Measurements from ENCODE around the gene PNMA1.

The PNMA1 gene

DNA sequence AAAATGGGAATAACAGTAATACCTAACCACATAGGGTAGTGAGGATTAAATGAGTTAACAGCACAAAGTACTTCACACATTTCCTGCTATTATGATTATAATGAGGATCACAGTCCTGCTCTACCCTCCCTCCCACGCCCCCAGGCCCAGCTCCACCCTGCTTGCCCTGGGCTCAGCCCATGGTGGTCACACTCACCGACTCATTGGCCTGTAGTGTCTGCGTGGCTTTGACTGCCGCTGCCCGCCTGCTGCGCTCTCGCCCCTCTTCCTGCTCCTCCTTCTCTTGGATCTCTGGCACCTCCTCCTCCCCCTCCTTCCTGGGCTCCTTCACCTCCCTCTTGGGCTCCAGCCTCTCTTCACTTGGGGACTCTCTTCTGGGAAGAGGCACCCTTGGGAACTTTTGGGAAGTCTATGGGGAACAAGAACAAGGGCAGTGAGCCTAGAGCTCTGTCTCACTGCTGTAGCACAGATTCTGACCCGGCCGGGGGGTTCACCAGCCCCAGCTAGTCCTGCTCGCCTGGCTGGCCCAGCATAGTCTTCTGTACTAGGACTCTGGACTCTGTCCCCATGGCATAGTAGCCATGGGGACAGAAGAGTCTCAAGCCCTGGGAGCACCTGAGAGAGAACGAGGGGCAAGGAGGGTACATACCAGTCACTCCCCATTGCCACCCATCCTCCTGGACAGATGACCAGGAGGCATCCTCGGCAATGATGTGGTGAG is 7.1 kb upstream of the PNMA1 start:
- no peak overlapping the region for H2BK120ac ChIP-seq (ENCODE audit: low read depth, low read length)
- no peak overlapping the region for H4K91ac ChIP-seq (ENCODE audit: low read length)
- peaks cover 47% of the 10 kb centered on the region for H3K4me1 ChIP-seq (ENCODE audit: control insufficient read depth, insufficient read depth, low read depth, low read length)
- H3K23ac ChIP-seq (ENCODE audit: low read length in 2 of 2) = no peak overlapping the region
- DNase-seq = no peak
- peak overlapping the region; percentile 68 for H4K8ac ChIP-seq (ENCODE audit: low read length)
- H2BK12ac ChIP-seq (ENCODE audit: low read length in 2 of 2) = no peak overlapping the region
- no peak overlapping the region for H2AK5ac ChIP-seq (ENCODE audit: low read length, severe bottlenecking)
- H3K9me3 ChIP-seq (ENCODE audit: control insufficient read depth, low read length) = no peaks in the 10 kb centered on the region
- no peak overlapping the region for H3K27ac ChIP-seq (ENCODE audit: low read length, poor library complexity, severe bottlenecking)
- 89% methylated on average over 12 of the region's 12 CpGs for WGBS
- H2AFZ ChIP-seq (ENCODE audit: low read depth, low read length) = no peak overlapping the region
- H3K79me1 ChIP-seq (replicated peaks; ENCODE audit: low read length, poor library complexity, severe bottlenecking) = peaks cover 31% of the 10 kb centered on the region
- H3K27me3 ChIP-seq (ENCODE audit: control insufficient read depth in 1 of 2, insufficient read depth in 1 of 2, low read length in 2 of 2) = no peaks in the 10 kb centered on the region
- H3K4me2 ChIP-seq (ENCODE audit: low read length, poor library complexity, severe bottlenecking) = no peak overlapping the region
- no peak overlapping the region for H3K4ac ChIP-seq (ENCODE audit: low read depth in 1 of 2, low read length in 2 of 2)
- H3K36me3 ChIP-seq (ENCODE audit: control insufficient read depth in 1 of 2, insufficient read depth in 2 of 2, low read depth in 1 of 2, low read length in 2 of 2) = peaks cover 65 to 73% of the 10 kb centered on the region in 2 experiments
- no peak overlapping the region for H3K4me3 ChIP-seq (ENCODE audit: insufficient read depth in 1 of 2, low read depth in 1 of 2, low read length in 2 of 2)
- no peak overlapping the region for H3K14ac ChIP-seq (ENCODE audit: low read length in 2 of 2)
- no peak overlapping the region for H2BK5ac ChIP-seq (ENCODE audit: low read depth, low read length, poor library complexity, severe bottlenecking)
- H3K18ac ChIP-seq (ENCODE audit: low read depth in 1 of 2, low read length in 2 of 2) = peak overlapping the region; percentile 46 to 61
- no peak overlapping the region for H3K9ac ChIP-seq (ENCODE audit: low read length)
- H2BK15ac ChIP-seq (ENCODE audit: low read depth, poor library complexity, severe bottlenecking) = no peak overlapping the region

DNA sequence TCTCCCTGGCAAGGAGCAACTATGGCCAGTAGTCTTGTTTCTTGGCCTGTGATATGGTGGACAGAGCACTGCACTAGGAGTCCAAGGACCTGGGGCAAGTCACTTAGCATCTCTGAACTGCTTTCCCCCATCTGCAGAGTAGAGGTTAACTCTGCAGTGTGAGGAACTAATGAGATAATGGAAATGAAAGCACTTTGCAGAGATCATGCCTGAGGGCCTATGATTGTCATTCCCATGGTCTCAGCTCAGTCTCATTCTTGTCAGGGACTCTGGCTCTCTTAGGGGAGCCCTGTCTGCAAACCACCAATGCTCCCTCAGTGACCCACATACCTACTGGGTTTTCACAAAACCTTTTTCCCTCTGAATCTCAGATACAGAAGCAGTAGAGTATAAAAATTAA is 6.5 kb upstream of the PNMA1 start:
- Histone ChIP-seq H3K9me3 (ENCODE audit: control insufficient read depth, low read length) (no peaks in the 10 kb centered on the region), H4K8ac (ENCODE audit: low read length) (no peak overlapping the region), H2BK120ac (ENCODE audit: low read depth, low read length) (no peak overlapping the region), H3K9ac (ENCODE audit: low read length) (no peak overlapping the region), H3K36me3 (ENCODE audit: control insufficient read depth in 1 of 2, insufficient read depth in 2 of 2, low read depth in 1 of 2, low read length in 2 of 2) (peaks cover 61 to 75% of the 10 kb centered on the region in 2 experiments), H3K18ac (ENCODE audit: low read depth in 1 of 2, low read length in 2 of 2) (no peak overlapping the region), H2BK5ac (ENCODE audit: low read depth, low read length, poor library complexity, severe bottlenecking) (no peak overlapping the region), H3K4me3 (ENCODE audit: insufficient read depth in 1 of 2, low read depth in 1 of 2, low read length in 2 of 2) (no peak overlapping the region), H3K4me1 (ENCODE audit: control insufficient read depth, insufficient read depth, low read depth, low read length) (peaks cover 41% of the 10 kb centered on the region), H4K91ac (ENCODE audit: low read length) (no peak overlapping the region), H3K79me1 (replicated peaks; ENCODE audit: low read length, poor library complexity, severe bottlenecking) (peaks cover 29% of the 10 kb centered on the region), H3K4ac (ENCODE audit: low read depth in 1 of 2, low read length in 2 of 2) (no peak overlapping the region), H3K27ac (ENCODE audit: low read length, poor library complexity, severe bottlenecking) (no peak overlapping the region), H2BK12ac (ENCODE audit: low read length in 2 of 2) (no peak overlapping the region), H2AFZ (ENCODE audit: low read depth, low read length) (no peak overlapping the region), H3K23ac (ENCODE audit: low read length in 2 of 2) (no peak overlapping the region), H3K14ac (ENCODE audit: low read length in 2 of 2) (no peak overlapping the region), H2AK5ac (ENCODE audit: low read length, severe bottlenecking) (no peak overlapping the region), H3K27me3 (ENCODE audit: control insufficient read depth in 1 of 2, insufficient read depth in 1 of 2, low read length in 2 of 2) (no peaks in the 10 kb centered on the region), H2BK15ac (ENCODE audit: low read depth, poor library complexity, severe bottlenecking) (no peak overlapping the region), H3K4me2 (ENCODE audit: low read length, poor library complexity, severe bottlenecking) (no peak overlapping the region)
- DNase-seq = no peak

- H3K9ac ChIP-seq (ENCODE audit: low read length) = no peak overlapping the region
- no peak overlapping the region for H2AFZ ChIP-seq (ENCODE audit: low read depth, low read length)
- H3K9me3 ChIP-seq (ENCODE audit: control insufficient read depth, low read length) = no peaks in the 10 kb centered on the region
- no peak overlapping the region for H3K18ac ChIP-seq (ENCODE audit: low read depth in 1 of 2, low read length in 2 of 2)
- H3K79me1 ChIP-seq (replicated peaks; ENCODE audit: low read length, poor library complexity, severe bottlenecking) = peaks cover 29% of the 10 kb centered on the region
- no peak overlapping the region for H3K4me2 ChIP-seq (ENCODE audit: low read length, poor library complexity, severe bottlenecking)
- no peak overlapping the region for H3K14ac ChIP-seq (ENCODE audit: low read length in 2 of 2)
- no peak overlapping the region for H3K4me3 ChIP-seq (ENCODE audit: insufficient read depth in 1 of 2, low read depth in 1 of 2, low read length in 2 of 2)
- H4K8ac ChIP-seq (ENCODE audit: low read length) = no peak overlapping the region
- H3K27ac ChIP-seq (ENCODE audit: low read length, poor library complexity, severe bottlenecking) = no peak overlapping the region
- peak overlapping the region; percentile 43 for H4K91ac ChIP-seq (ENCODE audit: low read length)
- H2BK12ac ChIP-seq (ENCODE audit: low read length in 2 of 2) = no peak overlapping the region
- DNase-seq = no peak
- H2BK5ac ChIP-seq (ENCODE audit: low read depth, low read length, poor library complexity, severe bottlenecking) = no peak overlapping the region
- no peak overlapping the region for H3K23ac ChIP-seq (ENCODE audit: low read length in 2 of 2)
- peaks cover 54 to 72% of the 10 kb centered on the region in 2 experiments for H3K36me3 ChIP-seq (ENCODE audit: control insufficient read depth in 1 of 2, insufficient read depth in 2 of 2, low read depth in 1 of 2, low read length in 2 of 2)
- H2BK15ac ChIP-seq (ENCODE audit: low read depth, poor library complexity, severe bottlenecking) = no peak overlapping the region
- H3K4me1 ChIP-seq (ENCODE audit: control insufficient read depth, insufficient read depth, low read depth, low read length) = peaks cover 33% of the 10 kb centered on the region
- no peak overlapping the region for H3K4ac ChIP-seq (ENCODE audit: low read depth in 1 of 2, low read length in 2 of 2)
- 75% methylated on average over 7 of the region's 8 CpGs for WGBS
- H2BK120ac ChIP-seq (ENCODE audit: low read depth, low read length) = no peak overlapping the region
- no peak overlapping the region for H2AK5ac ChIP-seq (ENCODE audit: low read length, severe bottlenecking)
- no peaks in the 10 kb centered on the region for H3K27me3 ChIP-seq (ENCODE audit: control insufficient read depth in 1 of 2, insufficient read depth in 1 of 2, low read length in 2 of 2)
Observed at GRCh38 chr14:73719791-73720190, 5.6 kb upstream of the PNMA1 start.

- Histone ChIP-seq H3K4me3 (ENCODE audit: insufficient read depth in 1 of 2, low read depth in 1 of 2, low read length in 2 of 2) (no peak overlapping the region), H2AFZ (ENCODE audit: low read depth, low read length) (no peak overlapping the region), H2BK12ac (ENCODE audit: low read length in 2 of 2) (no peak overlapping the region), H3K27ac (ENCODE audit: low read length, poor library complexity, severe bottlenecking) (no peak overlapping the region), H3K18ac (ENCODE audit: low read depth in 1 of 2, low read length in 2 of 2) (no peak overlapping the region), H3K14ac (ENCODE audit: low read length in 2 of 2) (no peak overlapping the region), H3K4ac (ENCODE audit: low read depth in 1 of 2, low read length in 2 of 2) (no peak overlapping the region), H4K91ac (ENCODE audit: low read length) (no peak overlapping the region), H3K4me1 (ENCODE audit: control insufficient read depth, insufficient read depth, low read depth, low read length) (peaks cover 32% of the 10 kb centered on the region), H2BK120ac (ENCODE audit: low read depth, low read length) (no peak overlapping the region), H3K27me3 (ENCODE audit: control insufficient read depth in 1 of 2, insufficient read depth in 1 of 2, low read length in 2 of 2) (no peaks in the 10 kb centered on the region), H4K8ac (ENCODE audit: low read length) (no peak overlapping the region), H3K4me2 (ENCODE audit: low read length, poor library complexity, severe bottlenecking) (no peak overlapping the region), H3K36me3 (ENCODE audit: control insufficient read depth in 1 of 2, insufficient read depth in 2 of 2, low read depth in 1 of 2, low read length in 2 of 2) (peaks cover 52 to 70% of the 10 kb centered on the region in 2 experiments), H2BK15ac (ENCODE audit: low read depth, poor library complexity, severe bottlenecking) (no peak overlapping the region), H3K9ac (ENCODE audit: low read length) (no peak overlapping the region), H2AK5ac (ENCODE audit: low read length, severe bottlenecking) (no peak overlapping the region), H3K79me1 (replicated peaks; ENCODE audit: low read length, poor library complexity, severe bottlenecking) (peaks cover 29% of the 10 kb centered on the region), H2BK5ac (ENCODE audit: low read depth, low read length, poor library complexity, severe bottlenecking) (no peak overlapping the region), H3K23ac (ENCODE audit: low read length in 2 of 2) (no peak overlapping the region), H3K9me3 (ENCODE audit: control insufficient read depth, low read length) (no peaks in the 10 kb centered on the region)
- WGBS = 88% methylated on average over 13 of the region's 13 CpGs
- no peak for DNase-seq
Observed at GRCh38 chr14:73719361-73719760, 5.2 kb upstream of the PNMA1 start.

All from mesenchymal stem cell (in vitro differentiated cells and primary cell).